NCI-H1092 treated with DMSO at 0.1 percent for 48 hours (cell line): Measurements from ENCODE around the gene CD160.
"Not testable (repeated sequence)": the region's sequence is repeated elsewhere in the genome, so short reads cannot be mapped to it uniquely, and the experiment has no call there.

ENCODE experiments used
- DNase-seq: peaks from one replicate; lab custom pipeline; 2025; lab: John Stamatoyannopoulos, UW

The CD160 gene

DNA sequence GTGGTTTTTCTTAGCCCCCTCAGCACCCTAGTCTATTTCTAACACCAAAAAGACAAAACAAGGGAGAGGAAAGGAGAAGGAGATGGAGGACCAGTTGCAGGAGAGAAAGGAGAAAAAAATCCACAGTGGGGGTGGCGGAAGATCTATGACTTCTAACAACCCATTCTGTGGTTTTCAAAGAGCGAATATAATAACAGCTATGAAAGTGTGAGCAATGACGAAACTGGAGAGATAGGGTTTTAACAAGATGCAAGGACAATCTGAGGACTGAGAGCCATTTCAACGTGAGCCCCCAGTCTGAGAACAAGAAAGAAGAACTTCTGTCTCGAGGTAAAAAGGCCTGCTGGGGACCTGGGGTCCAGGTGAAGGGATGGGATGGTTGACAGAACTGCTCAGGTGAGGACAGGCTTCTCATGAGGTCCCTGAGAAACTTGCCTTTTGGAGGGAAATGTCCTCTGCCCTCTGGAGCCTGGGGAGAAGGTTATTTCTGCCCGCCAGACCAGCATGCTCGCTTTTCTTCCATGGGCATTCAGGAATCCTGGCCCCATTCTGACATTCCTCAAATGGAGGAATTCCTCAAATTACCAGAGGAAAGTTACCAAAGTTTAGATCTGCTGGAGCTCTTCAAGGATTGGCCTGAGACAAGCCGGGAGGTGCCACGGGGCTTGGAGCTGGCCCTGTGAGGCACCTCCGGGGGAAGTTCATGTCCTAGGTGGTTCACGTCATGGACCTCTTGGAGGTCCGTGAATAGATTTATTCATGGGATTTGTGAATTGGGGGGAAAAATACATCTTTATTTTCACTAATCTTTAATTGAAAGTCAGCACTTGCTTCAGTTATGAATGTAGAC lies at the start of gene CD160:
CD160 (plus strand) TSS at position 270 of the 850 bp plus-strand sequence. CDS start 8,829 bp downstream, outside the sequence.
- DNase-seq = no peak

GRCh38 chr1:145670995-145671745 lies 48.1 kb upstream of the CD160 start:
- not testable (repeated sequence) for DNase-seq

DNA sequence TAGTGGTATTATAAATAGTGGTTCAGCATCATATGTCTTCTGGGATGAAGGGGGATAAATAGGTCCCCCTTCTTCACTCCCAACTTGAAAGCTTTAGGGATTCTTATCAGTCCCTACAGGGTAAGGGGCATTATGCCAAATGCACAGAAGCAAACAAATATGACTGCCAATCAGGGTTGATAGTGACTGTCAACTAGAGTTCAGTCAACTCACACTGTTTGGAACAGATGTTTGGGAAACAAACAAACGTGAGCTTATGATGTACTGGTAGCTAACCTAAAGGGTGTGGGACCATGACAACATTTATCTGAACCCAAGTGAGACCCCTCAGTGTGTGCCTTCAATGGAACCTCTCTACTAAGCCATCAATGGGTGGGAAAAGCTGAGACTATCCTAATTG lies 46.1 kb upstream of the CD160 start:
- not testable (repeated sequence) for DNase-seq

DNA sequence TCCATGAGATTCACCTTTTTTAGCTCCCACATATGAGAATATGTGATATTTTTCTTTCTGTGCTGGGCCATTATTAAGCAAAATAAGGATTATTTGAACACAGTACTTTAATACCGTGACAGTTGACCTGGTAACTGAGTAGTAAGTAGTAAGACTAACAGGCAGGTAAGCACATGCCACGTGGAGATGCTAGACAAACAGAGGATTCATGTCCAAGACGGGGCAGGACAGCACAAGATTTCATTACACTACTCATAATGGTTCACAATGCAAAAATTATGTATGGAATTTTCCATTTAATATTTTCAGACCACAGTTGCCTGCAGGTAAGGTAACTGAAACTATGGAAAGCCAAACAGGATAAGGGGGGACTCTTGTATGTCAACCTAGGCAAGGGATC lies 34.4 kb upstream of the CD160 start:
- not testable (repeated sequence) for DNase-seq

GRCh38 chr1:145686078-145686477 lies 33.2 kb upstream of the CD160 start:
- DNase-seq = not testable (repeated sequence)

DNA sequence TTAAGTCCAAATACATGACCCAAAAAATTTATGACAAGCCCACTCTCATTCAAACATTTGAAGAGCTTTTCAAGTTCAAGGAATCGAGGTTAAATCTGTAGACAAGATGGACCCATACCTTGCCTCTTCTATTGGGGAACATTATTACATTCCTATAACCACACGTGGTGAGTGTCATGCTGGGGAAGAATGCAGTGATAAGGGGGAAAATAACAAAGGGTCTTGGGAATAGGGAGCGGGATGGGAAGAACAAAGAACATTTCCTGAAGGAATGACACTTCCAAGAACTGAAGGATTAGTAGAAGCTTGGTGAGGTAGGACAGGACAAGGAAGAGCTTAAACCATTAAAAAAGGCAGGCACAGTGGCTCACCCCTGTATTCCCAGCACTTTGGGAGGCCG lies 31.0 kb upstream of the CD160 start:
- DNase-seq = no peak

DNA sequence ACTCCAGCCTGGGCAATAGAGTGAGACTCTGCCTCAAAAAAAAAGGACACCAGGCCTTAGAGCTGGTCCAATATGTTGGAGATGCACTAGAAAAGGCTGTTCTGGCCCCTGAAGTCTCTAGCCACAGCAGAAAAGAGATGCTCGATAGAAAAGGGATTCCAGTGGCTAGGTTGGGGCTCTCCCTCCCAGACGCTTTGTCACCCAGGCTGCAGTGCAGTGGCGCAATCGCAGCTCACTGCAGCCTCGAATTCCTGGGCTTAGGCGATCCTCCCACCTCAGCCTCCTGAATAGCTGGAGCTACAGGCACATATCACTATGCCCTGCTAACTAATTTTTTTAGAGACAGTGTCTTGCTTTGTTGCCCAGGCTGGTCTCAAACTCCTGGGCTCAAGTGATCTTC lies 30.4 kb upstream of the CD160 start:
- DNase-seq = no peak

- no peak for DNase-seq
Observed at GRCh38 chr1:145689922-145690321, 29.4 kb upstream of the CD160 start.

DNA sequence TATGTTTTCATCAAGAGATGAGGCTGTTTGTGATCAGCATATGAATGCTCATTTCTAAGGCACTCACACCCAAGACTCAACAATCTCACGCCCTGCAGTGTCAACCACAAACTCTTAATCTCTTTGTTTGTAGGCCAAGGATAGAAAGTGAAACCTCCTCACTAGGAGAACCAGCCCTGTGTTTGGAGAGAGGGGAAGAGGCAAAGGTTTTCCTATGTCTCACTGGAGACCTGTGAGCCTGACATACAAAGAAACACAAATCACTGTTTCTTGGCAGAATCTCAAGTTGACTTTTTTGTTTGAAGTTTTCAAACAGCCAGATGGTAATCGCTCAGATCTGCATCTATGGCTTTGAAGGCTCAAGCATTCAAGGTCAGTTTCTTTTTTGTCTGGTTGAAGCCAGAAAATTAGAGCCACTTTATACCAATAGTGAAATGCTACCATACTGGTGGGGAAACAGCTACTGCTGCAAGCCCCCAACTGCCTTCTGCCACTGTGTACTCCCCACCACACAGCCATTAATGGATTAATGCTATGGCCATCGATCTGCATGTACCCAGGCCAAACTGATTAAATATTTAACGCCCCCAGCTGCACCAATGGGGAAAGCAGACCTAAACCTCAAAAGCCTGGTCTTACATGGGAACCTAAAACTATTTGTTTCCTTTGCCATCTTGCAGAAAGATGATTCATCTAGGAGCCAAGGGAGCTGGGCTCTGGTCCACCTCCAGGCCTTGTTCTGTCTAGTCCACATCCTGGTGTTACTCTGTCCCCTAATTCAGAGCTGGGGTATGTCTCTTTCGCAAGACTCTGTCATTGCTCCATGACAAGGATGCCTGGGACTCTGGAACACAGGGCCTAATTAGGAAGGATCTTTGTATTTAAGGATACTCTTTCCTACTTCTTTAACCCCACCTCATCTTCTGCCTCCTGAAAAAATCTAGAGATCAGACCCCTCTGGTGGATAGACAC lies 28.4 kb upstream of the CD160 start:
- no peak for DNase-seq

DNA sequence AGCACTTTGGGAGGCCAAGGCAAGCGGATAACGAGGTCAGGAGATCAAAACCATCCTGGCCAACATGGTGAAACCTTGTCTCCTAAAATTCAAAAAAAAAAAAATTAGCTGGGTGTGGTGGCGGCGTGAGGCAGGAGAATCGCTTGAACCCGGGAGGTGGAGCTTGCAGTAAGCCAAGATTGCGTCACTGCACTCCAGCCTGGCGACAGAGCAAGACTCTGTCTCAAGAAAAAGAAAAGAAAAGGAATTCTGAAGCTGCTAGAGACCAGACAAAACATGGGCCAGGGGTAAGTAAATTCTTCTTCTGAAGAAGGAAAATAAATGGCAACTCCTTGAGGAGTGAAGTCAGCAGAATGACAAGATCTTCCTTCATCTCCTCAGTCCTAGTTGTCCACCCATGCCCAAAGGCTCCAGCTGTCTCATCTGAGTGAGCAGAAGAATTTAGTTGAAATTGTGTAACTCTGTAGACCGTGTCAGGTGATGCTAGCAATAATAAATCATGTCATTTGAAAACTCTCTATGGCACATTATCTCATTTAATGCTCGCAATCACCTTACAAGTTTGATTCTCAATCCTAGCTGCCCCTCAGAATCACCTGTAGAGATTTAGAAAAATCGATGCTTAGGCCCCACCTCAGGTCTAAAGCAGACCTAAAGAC lies 26.4 kb upstream of the CD160 start:
- no peak for DNase-seq

- no peak for DNase-seq
Observed at GRCh38 chr1:145695821-145696629, 23.3 kb upstream of the CD160 start.

DNA sequence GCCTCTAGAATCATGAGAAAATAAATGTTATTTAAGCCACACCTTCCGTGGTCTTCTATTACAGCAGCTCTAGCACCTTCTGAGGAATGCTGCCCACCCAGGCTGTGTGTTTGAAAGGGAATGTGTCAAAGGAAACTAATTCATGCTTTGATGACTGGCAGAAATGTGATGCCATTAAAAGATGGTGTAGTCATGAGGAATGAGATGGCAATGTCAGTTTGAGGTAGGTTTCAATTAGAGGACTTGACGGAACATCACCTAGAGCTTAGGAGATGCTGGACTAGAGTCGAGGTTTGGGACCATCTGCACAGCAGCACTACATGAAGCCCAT lies 22.7 kb upstream of the CD160 start:
- no peak for DNase-seq

- DNase-seq = no peak
Observed at GRCh38 chr1:145701306-145701862, 17.9 kb upstream of the CD160 start.

GRCh38 chr1:145702052-145702451 lies 17.2 kb upstream of the CD160 start:
- DNase-seq = no peak

DNA sequence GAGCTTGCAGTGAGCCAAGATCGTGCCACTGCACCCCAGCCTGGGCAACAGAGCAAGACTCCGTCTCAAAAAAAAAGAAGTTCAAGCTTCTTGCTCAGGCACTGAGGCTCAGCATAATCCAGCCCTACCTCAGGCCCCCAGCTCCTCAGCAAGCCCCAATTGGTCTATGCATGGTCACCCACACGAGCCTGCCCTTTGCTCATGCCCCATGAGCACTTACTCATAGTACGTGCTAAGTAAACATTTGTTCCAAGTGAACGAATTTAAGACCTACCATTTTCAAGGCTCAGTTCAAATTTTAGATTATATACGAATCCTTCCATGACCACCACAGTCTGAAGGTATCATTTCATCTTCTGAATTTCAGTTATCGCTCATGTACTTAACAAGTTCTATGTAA lies 16.5 kb upstream of the CD160 start:
- DNase-seq = no peak

GRCh38 chr1:145705622-145706021 lies 13.7 kb upstream of the CD160 start:
- no peak for DNase-seq

GRCh38 chr1:145706086-145706664 lies 13.1 kb upstream of the CD160 start:
- no peak for DNase-seq

DNA sequence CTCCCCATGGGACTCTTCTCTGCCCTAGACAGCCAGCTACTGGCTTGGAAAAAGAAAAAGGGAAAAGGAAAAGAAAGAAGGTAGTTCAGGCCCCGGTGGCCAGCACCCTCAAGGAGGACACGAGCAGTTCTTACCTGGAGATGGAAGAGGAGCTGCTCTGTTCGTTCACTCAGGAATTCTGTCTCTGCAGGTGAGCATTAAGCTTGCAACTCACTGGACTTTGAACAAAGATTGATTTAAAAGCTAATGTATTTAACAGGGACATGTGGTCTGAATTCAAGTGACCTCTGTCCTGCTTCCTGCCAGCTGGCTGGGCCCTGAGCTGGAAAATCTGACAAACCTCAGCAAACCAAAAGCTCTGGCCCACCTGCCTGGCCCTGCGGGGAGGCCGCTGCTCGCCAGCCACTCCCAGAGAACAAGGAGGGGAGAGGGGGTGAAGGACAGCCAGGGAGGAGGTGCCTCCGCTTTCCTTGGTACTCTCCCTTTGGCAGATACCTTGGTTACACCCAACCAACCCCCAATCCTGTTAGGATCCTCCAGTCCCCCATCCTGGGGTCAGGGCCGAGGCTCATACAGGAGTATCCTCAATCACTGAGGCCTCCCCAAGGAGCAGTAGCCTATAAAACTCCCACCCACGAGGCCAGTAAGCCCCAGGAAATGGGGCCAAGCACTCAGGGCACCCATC lies 12.0 kb upstream of the CD160 start, which contains the start of gene PDZK1:
PDZK1 (minus strand) TSS at position 186 of the 685 bp plus-strand sequence. CDS start 19,347 bp downstream, outside the sequence.
- no peak for DNase-seq

DNA sequence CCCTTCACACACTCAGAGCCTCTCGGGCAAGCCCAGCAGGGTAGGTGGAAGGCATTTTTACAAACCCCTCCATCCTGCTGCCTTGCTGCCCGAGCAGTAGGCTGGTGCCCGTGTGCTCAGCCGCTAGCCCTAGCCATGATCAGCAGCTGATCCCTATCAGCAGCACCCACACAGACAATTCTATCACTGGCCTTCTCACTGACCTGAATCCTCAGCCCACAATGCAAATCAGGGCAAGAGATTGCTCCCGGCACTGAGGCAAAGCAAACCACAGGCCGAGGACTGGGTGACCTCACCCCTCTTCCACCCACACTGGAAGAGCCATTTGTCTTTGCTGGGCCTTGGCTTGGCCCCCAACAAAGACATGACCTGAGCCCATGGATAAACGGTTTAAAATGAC lies 11.2 kb upstream of the CD160 start:
- DNase-seq = no peak
